HepG2 (cell line): ENCODE results near the gene MAPK6. TPM values are rescaled to one million over a fixed set of nuclear protein-coding genes. Genes with fewer than 3 reads are reported as not detected.

Source experiments
- ATAC-seq: fragments of 200-7000 bp; cut with Tn5 transposase; 3 replicates; pipeline ENCODE4 v1.9.1; 2020; ENCODE audit warnings: mild to moderate bottlenecking, moderate library complexity
- BruUV-seq: library from RNA; stranded (reverse); fragments of 400-500 nt; replicated peaks from 2 replicates; lab custom pipeline; 2021; lab: Mats Ljungman, UMichigan
- CTCF ChIA-PET: fragments of 300-600 bp; formaldehyde crosslinking; extraction: SDS; loops from one replicate; lab custom pipeline; 2021; ENCODE audit warnings: low total read pairs, inconsistent platforms, low intra/inter-chr PET ratio; lab: Yijun Ruan, JAX
- POLR2A ChIA-PET: fragments of 350-600 bp; sonication (Branson Sonifier 250); formaldehyde crosslinking; loops from one replicate; lab custom pipeline; 2020; ENCODE audit warnings: antibody characterized with exemption, inconsistent platforms; lab: Yijun Ruan, JAX
- DNase-seq: peaks from one replicate; pipeline ENCODE4 v3.0.0-alpha.2; 2015; ENCODE audit warnings: low spot score
- FAIRE-seq: peaks from 3 replicates; lab custom pipeline; 2011; peaks lifted over from hg19 to GRCh38; lab: Jason Lieb, UNC
- H2AFZ ChIP-seq: one replicate; pipeline ENCODE4 v1.6.1; 2011; ENCODE audit warnings: low read length, inconsistent platforms
- H3K27ac ChIP-seq: fragments of 300-600 bp; 3 replicates; pipeline ENCODE4 v1.8.0; 2011; ENCODE audit warnings: mixed run types, mild to moderate bottlenecking, mixed read lengths, low read length, inconsistent platforms; ENCODE audit not compliant: insufficient read depth; ENCODE audit errors: extremely low read length
- H3K27me3 ChIP-seq, 2 experiments: fragments of 200-600 bp in 1 of 2; 2 replicates in 1 of 2; 3 replicates in 1 of 2; pipeline versions ENCODE4 v1.6.0 to v1.8.0; 2011; ENCODE audit warnings: low read length in 2 of 2, mild to moderate bottlenecking in 2 of 2, moderate library complexity in 2 of 2, inconsistent platforms in 1 of 2; ENCODE audit not compliant: insufficient read depth in 2 of 2, control insufficient read depth in 1 of 2
- H3K36me3 ChIP-seq, 2 experiments: fragments of 200-600 bp in 1 of 2; replicated peaks in 1 of 2; 2 replicates in 1 of 2; 3 replicates in 1 of 2; pipeline versions ENCODE4 v1.5.1 to v1.8.0; 2011; ENCODE audit warnings: low read length in 2 of 2, inconsistent platforms in 1 of 2; ENCODE audit not compliant: insufficient read depth in 2 of 2, control insufficient read depth in 1 of 2
- H3K4me1 ChIP-seq: 2 replicates; pipeline ENCODE4 v1.5.1; 2012; ENCODE audit warnings: low read length, inconsistent platforms; ENCODE audit not compliant: insufficient read depth
- H3K4me2 ChIP-seq: 2 replicates; pipeline ENCODE4 v1.6.0; 2011; ENCODE audit warnings: low read depth, low read length, inconsistent platforms
- H3K4me3 ChIP-seq, 3 experiments: fragments of 200-600 bp in 1 of 3; sonication (generic), shearing (Covaris generic) in 1 of 3; replicated peaks in 1 of 3; 2 replicates each; pipeline ENCODE4 v1.5.1; 2011 to 2016; ENCODE audit warnings: low read length in 3 of 3, inconsistent platforms in 2 of 3, low read depth in 2 of 3, mild to moderate bottlenecking in 2 of 3, control low read depth in 1 of 3, mixed read lengths in 1 of 3; ENCODE audit not compliant: insufficient read depth in 1 of 3
- H3K79me2 ChIP-seq: one replicate; pipeline ENCODE4 v1.6.1; 2011; ENCODE audit warnings: low read length, inconsistent platforms; ENCODE audit not compliant: insufficient read depth
- H3K9ac ChIP-seq: 2 replicates; pipeline ENCODE4 v1.6.0; 2011; ENCODE audit warnings: mild to moderate bottlenecking, low read depth, low read length, inconsistent platforms; ENCODE audit not compliant: insufficient read depth
- H3K9me3 ChIP-seq: 2 replicates; pipeline ENCODE4 v1.5.1; 2012; ENCODE audit warnings: mild to moderate bottlenecking, low read length
- H4K20me1 ChIP-seq: 2 replicates; pipeline ENCODE4 v1.6.0; 2011; ENCODE audit warnings: inconsistent platforms, mild to moderate bottlenecking, low read length, moderate library complexity; ENCODE audit not compliant: insufficient read depth
- CHD4 ChIP-seq: fragments of 200-600 bp; sonication (generic); IDR thresholded peaks from 2 replicates; pipeline ENCODE4 v1.7.0; 2017; ENCODE audit warnings: mild to moderate bottlenecking, low read length, borderline replicate concordance
- NR2F2 ChIP-seq: IDR thresholded peaks from 2 replicates; pipeline ENCODE4 v1.6.1; 2012; ENCODE audit warnings: low read depth, inconsistent platforms, borderline replicate concordance
- SAFB2 ChIP-seq: sonication (generic); formaldehyde crosslinking; IDR thresholded peaks from 2 replicates; pipeline ENCODE4 v1.5.1; 2020; ENCODE audit warnings: missing genetic modification reagents, low read depth, mild to moderate bottlenecking, borderline replicate concordance
- ZNF275 ChIP-seq: sonication (generic); formaldehyde crosslinking; IDR thresholded peaks from 2 replicates; pipeline ENCODE4 v1.8.0; 2022; ENCODE audit warnings: missing genetic modification reagents, mild to moderate bottlenecking, inconsistent platforms, borderline replicate concordance
- ZNF343 ChIP-seq: sonication (generic); formaldehyde crosslinking; IDR thresholded peaks from 2 replicates; pipeline ENCODE4 v1.4.0; 2020; ENCODE audit warnings: mild to moderate bottlenecking, missing genetic modification reagents
- ZNF629 ChIP-seq: sonication (generic); formaldehyde crosslinking; conservative IDR thresholded peaks from 2 replicates; pipeline ENCODE4 v1.5.0; 2020; ENCODE audit warnings: missing genetic modification reagents
- WGBS: methylation state at CpG from one replicate; pipeline ENCODE4 v1.1.6; 2017; ENCODE audit warnings: low lambda C conversion rate; 5-methylcytosine and 5-hydroxymethylcytosine counted together
- in situ Hi-C: cut with HindIII; loops from 2 replicates; pipeline ENCODE4 v1.10.0; 2017; ENCODE audit warnings: low pct_unique_long_range_greater_than_20kb; ENCODE audit not compliant: extremely low pct_ligation_motif_present
- intact Hi-C: fragments of 100-400 bp; cut with micrococcal nuclease; formaldehyde crosslinking; loops from one replicate; pipeline ENCODE4 v1.10.0; 2022; ENCODE audit not compliant: unreplicated experiment
- polyA plus RNA-seq, 8 experiments: library from polyadenylated mRNA; depleted of rRNA in 3 of 8; stranded (reverse) in 7 of 8; unstranded in 1 of 8; fragments of >200 nt; fragmentation: Illumina TruSeq in 4 of 8; extraction: Trizol in 4 of 8; gene quantifications; 2 replicates each; pipeline versions ENCODE4 v1.2.1 to v1.2.3, GENCODE V29; 2011 to 2016; ENCODE audit warnings: low read depth in 4 of 8, missing spikeins in 1 of 8, mixed read lengths in 1 of 8; ENCODE audit not compliant: insufficient read depth in 1 of 8
- total RNA-seq, 5 experiments: library from RNA; depleted of rRNA; stranded (reverse); fragments of >200 nt; fragmentation: Illumina TruSeq; extraction: Trizol; gene quantifications; 2 replicates each; pipeline ENCODE4 v1.2.3, GENCODE V29; 2016; ENCODE audit warnings: low read depth in 1 of 5
- TF ChIP-seq, protein P1 (sequence below): sonication (generic); formaldehyde crosslinking; IDR thresholded peaks from 2 replicates; pipeline ENCODE4 v1.8.0; 2022; ENCODE audit warnings: missing genetic modification reagents, mild to moderate bottlenecking, moderate library complexity, borderline replicate concordance
- TF ChIP-seq, protein P2 (sequence below): sonication (generic); formaldehyde crosslinking; IDR thresholded peaks from 2 replicates; pipeline ENCODE4 v1.4.0; 2020; ENCODE audit warnings: mild to moderate bottlenecking, missing genetic modification reagents

Gene MAPK6
- total and polyA plus RNA-seq, 2 of the 13 experiments (the other 11 are each of a cell fraction or from before 2014, with no cell fraction given) = 89.5 to 99.7 TPM

DNA sequence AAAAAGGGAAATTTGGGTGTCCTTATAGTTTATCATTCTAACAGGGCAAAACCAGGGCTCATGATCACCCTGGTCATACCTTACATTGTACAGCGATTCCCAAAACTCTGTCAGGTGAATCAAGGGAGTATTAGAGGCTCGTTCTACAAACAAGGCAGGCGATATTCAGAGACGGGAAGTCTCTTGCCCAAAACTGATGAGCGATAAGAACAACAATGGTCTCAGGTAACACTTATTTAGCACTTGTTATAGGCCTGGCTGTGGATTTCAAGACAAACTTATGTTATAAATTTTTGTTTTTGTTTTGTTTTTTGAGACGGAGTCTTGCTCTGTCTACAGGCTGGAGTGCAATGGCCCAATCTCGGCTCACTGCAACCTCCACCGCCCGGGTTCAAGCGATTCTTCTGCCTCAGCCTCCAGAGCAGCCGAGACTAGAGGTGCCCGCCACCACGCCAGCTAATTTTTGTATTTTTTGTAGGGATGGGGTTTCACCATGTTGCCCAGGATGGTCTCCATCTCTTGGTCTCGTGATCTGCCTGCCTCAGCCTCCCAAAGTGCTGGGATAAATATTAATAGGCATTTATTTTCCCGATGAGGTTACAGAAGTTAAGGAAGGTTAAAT lies 80.7 kb downstream of the MAPK6 start:
- Histone ChIP-seq H3K9ac (no peak overlapping the region), H3K27me3 (no peaks in the 10 kb centered on the region), H3K4me2 (no peak overlapping the region), H4K20me1 (no peaks in the 10 kb centered on the region), H3K79me2 (no peaks in the 10 kb centered on the region), H3K36me3 (no peaks in the 10 kb centered on the region)
- DNase-seq (no peak), FAIRE-seq (no peak)
- intact Hi-C loops = no loop called here
- in situ Hi-C loops = no loop called here
- WGBS = 92% methylated on average over 15 of the region's 15 CpGs
- POLR2A ChIA-PET = interaction anchor here (1.0 kb wide), 1 partner anchor 128 kb away, joined by 4 read pairs; the partner anchor contains the start of gene LEO1
- TF ChIP-seq ZNF343 (CRISPR knock-in tag) (no peak), NR2F2 (no peak), ZNF629 (CRISPR knock-in tag) (no peak), ZNF275 (CRISPR knock-in tag) (no peak), SAFB2 (no peak), CHD4 (no peak)
- TF ChIP-seq, protein P1, sequence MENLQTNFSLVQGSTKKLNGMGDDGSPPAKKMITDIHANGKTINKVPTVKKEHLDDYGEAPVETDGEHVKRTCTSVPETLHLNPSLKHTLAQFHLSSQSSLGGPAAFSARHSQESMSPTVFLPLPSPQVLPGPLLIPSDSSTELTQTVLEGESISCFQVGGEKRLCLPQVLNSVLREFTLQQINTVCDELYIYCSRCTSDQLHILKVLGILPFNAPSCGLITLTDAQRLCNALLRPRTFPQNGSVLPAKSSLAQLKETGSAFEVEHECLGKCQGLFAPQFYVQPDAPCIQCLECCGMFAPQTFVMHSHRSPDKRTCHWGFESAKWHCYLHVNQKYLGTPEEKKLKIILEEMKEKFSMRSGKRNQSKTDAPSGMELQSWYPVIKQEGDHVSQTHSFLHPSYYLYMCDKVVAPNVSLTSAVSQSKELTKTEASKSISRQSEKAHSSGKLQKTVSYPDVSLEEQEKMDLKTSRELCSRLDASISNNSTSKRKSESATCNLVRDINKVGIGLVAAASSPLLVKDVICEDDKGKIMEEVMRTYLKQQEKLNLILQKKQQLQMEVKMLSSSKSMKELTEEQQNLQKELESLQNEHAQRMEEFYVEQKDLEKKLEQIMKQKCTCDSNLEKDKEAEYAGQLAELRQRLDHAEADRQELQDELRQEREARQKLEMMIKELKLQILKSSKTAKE = no peak
- TF ChIP-seq, protein P2, sequence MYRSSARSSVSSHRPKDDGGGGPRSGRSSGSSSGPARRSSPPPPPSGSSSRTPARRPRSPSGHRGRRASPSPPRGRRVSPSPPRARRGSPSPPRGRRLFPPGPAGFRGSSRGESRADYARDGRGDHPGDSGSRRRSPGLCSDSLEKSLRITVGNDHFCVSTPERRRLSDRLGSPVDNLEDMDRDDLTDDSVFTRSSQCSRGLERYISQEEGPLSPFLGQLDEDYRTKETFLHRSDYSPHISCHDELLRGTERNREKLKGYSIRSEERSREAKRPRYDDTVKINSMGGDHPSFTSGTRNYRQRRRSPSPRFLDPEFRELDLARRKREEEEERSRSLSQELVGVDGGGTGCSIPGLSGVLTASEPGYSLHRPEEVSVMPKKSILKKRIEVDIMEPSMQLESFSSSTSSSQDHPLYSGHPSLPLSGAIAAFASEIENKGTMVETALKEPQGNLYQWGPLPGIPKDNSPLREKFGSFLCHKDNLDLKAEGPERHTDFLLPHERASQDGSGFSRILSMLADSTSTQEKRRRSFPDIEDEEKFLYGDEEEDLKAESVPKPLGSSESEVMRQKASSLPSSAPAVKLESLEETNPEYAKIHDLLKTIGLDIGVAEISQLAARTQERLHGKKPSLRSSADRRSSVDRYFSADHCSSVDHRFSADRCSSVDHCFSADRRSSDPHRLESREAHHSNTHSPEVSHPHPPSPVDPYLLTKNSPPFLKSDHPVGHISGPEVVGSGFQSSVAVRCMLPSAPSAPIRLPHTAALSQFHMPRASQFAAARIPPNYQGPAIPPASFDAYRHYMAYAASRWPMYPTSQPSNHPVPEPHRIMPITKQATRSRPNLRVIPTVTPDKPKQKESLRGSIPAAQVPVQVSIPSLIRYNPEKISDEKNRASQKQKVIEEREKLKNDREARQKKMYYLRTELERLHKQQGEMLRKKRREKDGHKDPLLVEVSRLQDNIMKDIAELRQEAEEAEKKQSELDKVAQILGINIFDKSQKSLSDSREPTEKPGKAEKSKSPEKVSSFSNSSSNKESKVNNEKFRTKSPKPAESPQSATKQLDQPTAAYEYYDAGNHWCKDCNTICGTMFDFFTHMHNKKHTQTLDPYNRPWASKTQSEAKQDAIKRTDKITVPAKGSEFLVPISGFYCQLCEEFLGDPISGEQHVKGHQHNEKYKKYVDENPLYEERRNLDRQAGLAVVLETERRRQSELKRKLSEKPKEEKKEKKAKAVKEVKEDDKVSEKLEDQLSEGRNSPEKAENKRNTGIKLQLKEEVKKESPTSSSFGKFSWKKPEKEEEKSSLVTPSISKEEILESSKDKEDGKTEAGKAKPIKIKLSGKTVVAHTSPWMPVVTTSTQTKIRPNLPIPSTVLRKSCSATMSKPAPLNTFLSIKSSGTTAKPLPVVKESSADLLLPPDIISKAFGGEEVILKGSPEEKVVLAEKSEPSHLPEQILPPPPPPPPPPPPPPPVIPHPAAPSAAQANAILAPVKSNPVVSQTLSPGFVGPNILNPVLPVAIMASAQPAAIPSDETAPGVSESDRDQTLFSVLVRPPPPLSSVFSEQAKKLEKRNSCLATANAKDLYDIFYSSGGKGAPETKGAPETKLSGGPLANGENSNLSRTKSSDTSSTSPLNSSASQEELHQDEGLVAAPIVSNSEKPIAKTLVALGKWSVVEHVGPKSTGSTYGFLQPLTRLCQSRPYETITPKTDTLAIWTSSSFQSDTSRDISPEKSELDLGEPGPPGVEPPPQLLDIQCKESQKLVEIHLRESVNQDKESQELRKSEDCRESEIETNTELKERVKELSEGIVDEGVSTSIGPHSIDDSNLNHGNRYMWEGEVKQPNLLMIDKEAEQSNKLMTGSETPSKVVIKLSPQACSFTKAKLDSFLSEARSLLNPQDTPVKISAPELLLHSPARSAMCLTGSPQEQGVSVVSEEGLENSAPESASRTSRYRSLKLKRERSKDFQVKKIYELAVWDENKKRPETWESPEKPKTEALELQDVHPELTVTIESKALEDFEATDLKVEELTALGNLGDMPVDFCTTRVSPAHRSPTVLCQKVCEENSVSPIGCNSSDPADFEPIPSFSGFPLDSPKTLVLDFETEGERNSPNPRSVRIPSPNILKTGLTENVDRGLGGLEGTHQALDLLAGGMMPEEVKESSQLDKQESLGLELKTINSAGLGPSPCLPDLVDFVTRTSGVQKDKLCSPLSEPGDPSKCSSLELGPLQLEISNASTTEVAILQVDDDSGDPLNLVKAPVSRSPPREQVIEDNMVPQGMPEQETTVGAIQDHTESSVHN (CRISPR knock-in tag) = no peak
- TF ChIP-seq, all 625 proteins: peak for 0
- no peak for ATAC-seq
- H3K4me1 ChIP-seq = peaks cover 39% of the 10 kb centered on the region
- no peak overlapping the region for H2AFZ ChIP-seq
- no TSS peak for BruUV-seq
- CTCF ChIA-PET = no interaction called here
- no peaks in the 10 kb centered on the region for H3K9me3 ChIP-seq
- H3K4me3 ChIP-seq = no peak overlapping the region
- no peak overlapping the region for H3K27ac ChIP-seq
